PC-3 (cell line): Measurements from ENCODE around the gene LRIT1.

ENCODE experiments used
- EZH2 ChIP-seq: fragments of 300-600 bp; sonication (generic); IDR thresholded peaks from one replicate; pipeline ENCODE4 v1.6.1; 2017; ENCODE audit warnings: antibody characterized with exemption, mild to moderate bottlenecking, low read length; ENCODE audit not compliant: unreplicated experiment
- EZH2phosphoT487 ChIP-seq: fragments of 300-600 bp; sonication (generic); IDR thresholded peaks from 2 replicates; pipeline ENCODE4 v1.6.1; 2018; ENCODE audit warnings: mild to moderate bottlenecking, antibody characterized with exemption, low read length, borderline replicate concordance
- TF ChIP-seq, protein P1 (sequence below): fragments of 300-600 bp; sonication (generic); conservative IDR thresholded peaks from 2 replicates; pipeline ENCODE4 v1.5.1; 2017; ENCODE audit warnings: antibody characterized with exemption, low read depth, mild to moderate bottlenecking, low read length

DNA sequence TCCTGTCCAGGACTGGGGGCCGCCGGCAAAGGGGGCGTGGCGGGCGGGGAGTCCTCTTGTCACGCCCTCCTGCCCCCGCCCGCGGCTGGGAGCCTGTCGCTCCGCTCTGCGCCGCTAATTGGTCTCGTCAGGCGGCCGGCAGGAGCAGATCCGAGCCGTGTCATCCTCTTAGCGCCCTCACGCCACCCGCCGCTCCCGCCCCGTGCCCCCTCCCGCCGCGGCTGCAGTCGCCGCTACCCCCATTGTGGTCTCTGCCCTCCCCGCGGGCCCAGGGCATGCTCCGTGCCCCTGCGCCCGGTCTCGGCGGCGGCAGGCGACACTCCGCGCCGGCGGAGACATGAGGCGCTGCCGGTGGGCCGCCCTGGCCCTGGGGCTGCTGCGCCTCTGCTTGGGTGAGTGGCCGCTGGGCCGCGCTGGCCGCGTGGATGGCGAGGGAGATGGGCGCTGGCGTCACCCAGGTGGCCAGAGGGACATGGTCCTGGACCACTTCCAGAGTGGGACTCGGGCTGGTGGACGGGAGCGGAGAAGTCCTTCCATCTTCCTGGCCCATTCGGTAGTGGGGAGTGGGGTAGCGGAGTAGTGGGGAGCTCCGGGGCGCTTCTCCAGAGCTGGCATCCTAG lies 46.8 kb downstream of the LRIT1 start, which contains the start of gene CDHR1:
- TF ChIP-seq EZH2, result no peak
- TF ChIP-seq, protein P1, sequence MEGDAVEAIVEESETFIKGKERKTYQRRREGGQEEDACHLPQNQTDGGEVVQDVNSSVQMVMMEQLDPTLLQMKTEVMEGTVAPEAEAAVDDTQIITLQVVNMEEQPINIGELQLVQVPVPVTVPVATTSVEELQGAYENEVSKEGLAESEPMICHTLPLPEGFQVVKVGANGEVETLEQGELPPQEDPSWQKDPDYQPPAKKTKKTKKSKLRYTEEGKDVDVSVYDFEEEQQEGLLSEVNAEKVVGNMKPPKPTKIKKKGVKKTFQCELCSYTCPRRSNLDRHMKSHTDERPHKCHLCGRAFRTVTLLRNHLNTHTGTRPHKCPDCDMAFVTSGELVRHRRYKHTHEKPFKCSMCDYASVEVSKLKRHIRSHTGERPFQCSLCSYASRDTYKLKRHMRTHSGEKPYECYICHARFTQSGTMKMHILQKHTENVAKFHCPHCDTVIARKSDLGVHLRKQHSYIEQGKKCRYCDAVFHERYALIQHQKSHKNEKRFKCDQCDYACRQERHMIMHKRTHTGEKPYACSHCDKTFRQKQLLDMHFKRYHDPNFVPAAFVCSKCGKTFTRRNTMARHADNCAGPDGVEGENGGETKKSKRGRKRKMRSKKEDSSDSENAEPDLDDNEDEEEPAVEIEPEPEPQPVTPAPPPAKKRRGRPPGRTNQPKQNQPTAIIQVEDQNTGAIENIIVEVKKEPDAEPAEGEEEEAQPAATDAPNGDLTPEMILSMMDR, result no peak
- no peak for TF ChIP-seq EZH2phosphoT487
